MG63 (cell line): ENCODE data around the gene OR2F2. TPM values are rescaled to one million over a fixed set of nuclear protein-coding genes. Genes with fewer than 3 reads are reported as not detected.

Experiments used
- DNase-seq: peaks from one replicate; pipeline ENCODE4 v3.0.0-alpha.2; 2020
- H3K27me3 ChIP-seq: fragments of 250-450 bp; sonication (Bioruptor Pico); 2 replicates; pipeline ENCODE4 v1.5.1; 2020; ENCODE audit warnings: mild to moderate bottlenecking, moderate library complexity
- H3K36me3 ChIP-seq: fragments of 250-450 bp; sonication (Bioruptor Pico); 2 replicates; pipeline ENCODE4 v1.5.1; 2020; ENCODE audit warnings: mild to moderate bottlenecking, moderate library complexity
- H3K4me3 ChIP-seq: fragments of 250-450 bp; sonication (Bioruptor Pico); 2 replicates; pipeline ENCODE4 v1.5.1; 2020; ENCODE audit warnings: mild to moderate bottlenecking, moderate library complexity
- H3K9me3 ChIP-seq: fragments of 250-450 bp; sonication (Bioruptor Pico); 2 replicates; pipeline ENCODE4 v1.5.1; 2020; ENCODE audit warnings: mild to moderate bottlenecking, moderate library complexity
- total RNA-seq: library from RNA; depleted of rRNA; stranded (reverse); fragments of >200 nt; shearing (Covaris generic); gene quantifications from 2 replicates; pipeline ENCODE4 v1.2.3, GENCODE V29; 2014; ENCODE audit warnings: low replicate concordance

Gene OR2F2
- total RNA-seq, 1 experiment from 2014 or later: not detected

GRCh38 chr7:143954135-143954534 lies 19.1 kb downstream of the OR2F2 start:
- no peaks in the 10 kb centered on the region for H3K27me3 ChIP-seq
- no peaks in the 10 kb centered on the region for H3K9me3 ChIP-seq
- H3K4me3 ChIP-seq: no peak overlapping the region
- DNase-seq: peak; percentile 13
- no peaks in the 10 kb centered on the region for H3K36me3 ChIP-seq

GRCh38 chr7:143954544-143954943 lies 19.5 kb downstream of the OR2F2 start, which contains the start of gene OR2F1:
Gene OR2F1, plus strand, starts transcription at chr7:143954844. Its CDS starts 5,127 bp downstream, at chr7:143959971.
- Histone ChIP-seq H3K4me3 (no peak within 1 kb of the TSS), H3K27me3 (no peaks in the 10 kb centered on the region), H3K36me3 (no peaks in the 10 kb centered on the region)

DNA sequence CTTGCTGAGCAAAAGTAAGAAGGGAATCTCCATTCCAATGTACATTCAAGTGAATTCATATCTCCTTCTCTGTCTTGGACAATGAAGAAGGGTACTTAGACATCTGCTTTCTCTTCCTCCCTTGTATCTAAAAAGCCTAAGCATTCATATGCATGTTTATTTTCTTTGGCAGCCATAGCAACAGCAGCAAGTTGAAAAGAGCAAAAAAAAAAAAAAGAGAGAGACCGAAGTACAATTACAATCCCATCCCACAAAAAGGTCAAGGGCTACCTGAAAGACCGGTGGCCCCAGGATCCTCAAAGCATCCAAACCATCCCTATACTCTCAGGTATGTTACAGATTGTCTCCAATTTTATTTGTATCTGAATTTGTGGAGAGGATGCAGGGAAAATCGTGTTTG lies 23.7 kb downstream of the OR2F2 start:
- no peak for DNase-seq
- H3K36me3 ChIP-seq: no peaks in the 10 kb centered on the region
- H3K9me3 ChIP-seq: no peaks in the 10 kb centered on the region

More at GRCh38 chr7:143954544-143954943, 19.5 kb downstream of the OR2F2 start, which contains the start of gene OR2F1:
- H3K9me3 ChIP-seq: no peaks in the 10 kb centered on the region
- no peak for DNase-seq

DNA sequence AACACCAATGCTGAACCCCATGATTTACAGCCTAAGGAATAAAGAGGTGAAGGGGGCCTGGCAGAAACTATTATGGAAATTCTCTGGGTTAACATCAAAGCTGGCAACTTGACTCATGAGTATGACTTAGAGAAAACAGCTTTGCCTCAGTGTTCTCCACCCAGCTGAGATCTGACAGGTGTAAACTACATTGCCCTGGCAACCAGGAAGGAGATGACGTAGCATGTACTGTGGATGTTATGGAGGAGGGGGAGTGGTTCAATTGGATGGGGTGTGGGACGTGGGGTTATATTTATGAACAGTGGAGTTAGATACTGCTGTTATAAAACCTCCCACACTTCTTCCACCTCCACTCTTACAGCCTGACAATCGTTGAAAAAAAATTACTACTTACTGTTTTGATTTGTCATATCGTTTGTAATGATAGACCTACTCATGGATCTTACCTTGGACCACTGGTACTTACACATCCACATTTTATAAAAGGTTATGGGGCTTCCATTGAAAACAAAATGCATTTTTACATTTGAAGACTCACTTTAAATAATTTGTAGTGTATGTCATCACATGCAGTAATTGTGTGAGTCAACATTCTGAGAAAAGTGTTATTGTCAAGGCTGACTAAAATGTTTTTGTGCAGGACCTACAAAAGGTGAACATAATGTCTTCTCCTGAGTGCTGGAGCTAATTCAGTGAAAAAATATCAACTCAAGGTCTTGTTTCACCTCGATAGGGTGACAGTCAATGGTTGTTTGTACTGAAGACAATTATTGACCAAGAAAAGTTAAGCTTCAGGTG lies 26.0 kb downstream of the OR2F2 start:
- no peak for DNase-seq
- Histone ChIP-seq H3K4me3 (no peak overlapping the region), H3K36me3 (no peaks in the 10 kb centered on the region), H3K9me3 (no peaks in the 10 kb centered on the region), H3K27me3 (no peaks in the 10 kb centered on the region)

More for the DNA sequence above, 23.7 kb downstream of the OR2F2 start:
- Histone ChIP-seq H3K4me3 (no peak overlapping the region), H3K27me3 (no peaks in the 10 kb centered on the region)

DNA sequence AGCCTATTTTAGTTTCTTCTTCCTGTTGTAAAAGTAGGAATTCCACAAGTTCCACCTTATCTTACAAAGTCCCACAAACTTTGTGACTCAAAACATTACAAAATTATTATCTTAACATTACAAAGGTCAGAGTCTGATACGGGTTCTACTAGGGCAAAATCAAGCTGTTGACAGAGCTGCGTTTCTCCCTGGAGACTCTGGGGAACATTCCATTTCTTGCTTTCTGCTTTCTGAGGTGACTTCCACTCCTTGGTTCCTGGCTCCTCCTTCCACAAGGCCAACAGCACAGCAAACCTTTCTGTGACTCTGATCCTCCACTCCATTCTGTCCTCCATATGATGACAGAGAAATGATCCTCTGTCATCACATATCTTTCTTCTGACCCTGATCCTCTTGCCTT lies 30.2 kb downstream of the OR2F2 start:
- Histone ChIP-seq H3K9me3 (no peaks in the 10 kb centered on the region), H3K27me3 (no peaks in the 10 kb centered on the region), H3K36me3 (no peaks in the 10 kb centered on the region), H3K4me3 (no peak overlapping the region)
- no peak for DNase-seq

DNA sequence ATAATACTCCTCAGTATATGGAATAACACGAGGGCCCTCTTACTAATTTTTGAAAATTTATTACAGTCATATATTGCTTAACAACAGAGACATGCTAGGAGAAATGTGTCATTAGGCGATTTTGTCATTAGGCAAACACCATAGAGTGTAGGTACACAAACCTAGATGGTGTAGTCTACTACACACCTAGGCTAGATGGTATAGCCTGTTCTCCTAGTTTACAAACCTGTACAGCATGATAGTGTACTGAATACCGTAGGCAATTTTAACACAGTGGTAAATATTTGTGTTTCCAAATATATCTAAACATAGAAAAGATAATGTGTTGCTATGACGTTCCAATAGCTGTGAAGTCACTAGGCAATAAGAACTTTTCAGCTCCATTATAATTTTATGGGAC lies 32.4 kb downstream of the OR2F2 start:
- Histone ChIP-seq H3K27me3 (no peaks in the 10 kb centered on the region), H3K4me3 (no peak overlapping the region), H3K9me3 (peaks cover 2% of the 10 kb centered on the region; the same call in 1 of the 2 replicates), H3K36me3 (no peaks in the 10 kb centered on the region)
- DNase-seq: no peak

DNA sequence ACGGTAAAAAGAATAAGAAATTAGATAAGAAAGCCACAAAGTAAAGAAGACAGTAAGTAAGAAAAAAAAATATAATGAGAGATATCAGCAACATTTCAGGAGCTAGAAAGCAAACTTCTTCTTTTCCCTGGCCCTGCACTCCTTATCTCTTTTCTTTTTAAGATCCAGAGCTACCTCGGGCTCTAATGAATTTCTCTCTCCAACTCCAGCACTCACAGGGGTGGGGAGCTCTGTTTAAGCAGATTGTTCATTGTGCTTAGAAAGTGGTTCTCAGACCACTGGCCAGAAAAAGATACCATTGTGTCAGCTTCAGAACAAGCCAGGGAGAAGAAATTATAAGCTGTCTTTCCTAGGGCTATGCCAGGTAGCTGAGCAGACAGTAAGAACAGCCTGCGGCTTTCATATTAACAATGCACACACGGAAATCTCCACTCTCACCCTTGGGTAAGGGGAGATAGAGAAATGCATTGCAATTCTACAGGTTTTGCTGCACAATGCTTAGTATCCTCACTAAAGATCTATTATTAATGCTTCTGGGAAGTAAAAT lies 38.9 kb downstream of the OR2F2 start:
- no peak overlapping the region for H3K4me3 ChIP-seq
- peaks cover 2% of the 10 kb centered on the region; the same call in 1 of the 2 replicates for H3K9me3 ChIP-seq
- no peak for DNase-seq
- no peaks in the 10 kb centered on the region for H3K27me3 ChIP-seq
- no peaks in the 10 kb centered on the region for H3K36me3 ChIP-seq

GRCh38 chr7:143974459-143974858 lies 39.4 kb downstream of the OR2F2 start:
- H3K9me3 ChIP-seq: peaks cover 2% of the 10 kb centered on the region; the same call in 1 of the 2 replicates
- H3K36me3 ChIP-seq: no peaks in the 10 kb centered on the region
- no peak overlapping the region for H3K4me3 ChIP-seq
- DNase-seq: no peak
- no peaks in the 10 kb centered on the region for H3K27me3 ChIP-seq

- Histone ChIP-seq H3K27me3 (no peaks in the 10 kb centered on the region), H3K4me3 (no peak overlapping the region), H3K9me3 (peaks cover 2% of the 10 kb centered on the region; the same call in 1 of the 2 replicates), H3K36me3 (no peaks in the 10 kb centered on the region)
- DNase-seq: no peak
Measured at GRCh38 chr7:143975617-143976016, 40.6 kb downstream of the OR2F2 start.

- no peak for DNase-seq
- Histone ChIP-seq H3K36me3 (no peaks in the 10 kb centered on the region), H3K27me3 (no peaks in the 10 kb centered on the region), H3K4me3 (no peak overlapping the region), H3K9me3 (no peaks in the 10 kb centered on the region)
Measured at GRCh38 chr7:143978585-143978984, 43.6 kb downstream of the OR2F2 start.

GRCh38 chr7:143979359-143979758 lies 44.3 kb downstream of the OR2F2 start:
- H3K4me3 ChIP-seq: no peak overlapping the region
- no peaks in the 10 kb centered on the region for H3K27me3 ChIP-seq
- H3K36me3 ChIP-seq: no peaks in the 10 kb centered on the region
- H3K9me3 ChIP-seq: no peaks in the 10 kb centered on the region
- no peak for DNase-seq

- Histone ChIP-seq H3K4me3 (no peak overlapping the region), H3K36me3 (no peaks in the 10 kb centered on the region)
- no peak for DNase-seq
Measured at GRCh38 chr7:143979998-143980397, 45.0 kb downstream of the OR2F2 start.

DNA sequence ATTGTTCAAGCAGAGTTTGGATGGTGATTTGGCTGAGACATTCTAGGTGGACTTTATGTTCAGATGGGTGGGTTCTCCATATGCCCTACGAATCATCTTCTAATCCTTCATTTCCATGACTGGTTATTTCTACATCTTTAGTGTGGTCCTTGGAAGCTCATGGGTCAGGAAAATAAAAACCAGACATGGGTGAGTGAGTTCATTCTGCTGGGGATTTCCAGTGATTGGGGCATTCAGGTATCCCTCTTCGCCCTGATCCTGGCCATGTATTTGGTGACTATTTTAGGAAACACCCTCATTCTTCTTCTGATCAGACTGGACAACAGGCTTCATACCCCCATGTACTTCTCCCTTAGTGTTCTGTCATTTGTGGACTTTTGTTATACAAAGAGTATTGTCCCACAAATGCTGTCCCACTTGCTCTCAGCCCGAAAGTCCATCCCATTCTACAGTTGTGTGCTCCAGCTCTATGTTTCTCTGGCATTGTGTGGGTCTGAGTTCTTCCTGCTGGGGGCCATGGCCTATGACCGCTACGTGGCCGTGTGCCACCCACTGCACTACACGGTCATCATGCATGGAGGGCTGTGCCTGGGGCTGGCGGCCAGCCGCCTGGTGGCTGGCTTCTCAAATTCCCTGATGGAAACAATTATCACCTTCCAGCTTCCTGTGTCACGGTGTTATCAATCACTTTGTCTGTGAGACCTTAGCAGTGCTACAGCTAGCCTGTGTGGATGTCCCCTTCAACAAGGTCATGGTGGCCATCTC lies 45.9 kb downstream of the OR2F2 start:
- H3K9me3 ChIP-seq: no peaks in the 10 kb centered on the region
- DNase-seq: no peak
- H3K27me3 ChIP-seq: no peaks in the 10 kb centered on the region
- no peak overlapping the region for H3K4me3 ChIP-seq
- H3K36me3 ChIP-seq: no peaks in the 10 kb centered on the region

More at GRCh38 chr7:143979998-143980397, 45.0 kb downstream of the OR2F2 start:
- no peaks in the 10 kb centered on the region for H3K9me3 ChIP-seq
- H3K27me3 ChIP-seq: no peaks in the 10 kb centered on the region

GRCh38 chr7:143983960-143984359 lies 48.9 kb downstream of the OR2F2 start:
- DNase-seq: no peak
- H3K27me3 ChIP-seq: no peaks in the 10 kb centered on the region

More at GRCh38 chr7:143983960-143984359, 48.9 kb downstream of the OR2F2 start:
- Histone ChIP-seq H3K36me3 (no peaks in the 10 kb centered on the region), H3K4me3 (no peak overlapping the region), H3K9me3 (no peaks in the 10 kb centered on the region)
